ENCODE results near the gene ATXN1L. TPM values are rescaled to one million over a fixed set of nuclear protein-coding genes. Genes with fewer than 3 reads are reported as not detected.

The ATXN1L gene
- total RNA-seq = 10 to 100 TPM; 12.5 to 29.5 (median 26.0) TPM
- polyA plus RNA-seq = 10 to 100 TPM; 12.6 to 26.6 TPM
- long read RNA-seq, donor 1, partial matches to known transcripts = 0 of 2 reads
- long read RNA-seq, donor 1, other reads (novel, unspliced or antisense) = 0 of 2 reads
- long read RNA-seq, donor 2, full-length matches to known transcripts = 9 of 9 reads
- long read RNA-seq, donor 2, partial matches to known transcripts = 0 of 9 reads
- long read RNA-seq, donor 2, other reads (novel, unspliced or antisense) = 0 of 9 reads
- long read RNA-seq, donor 3, full-length matches to known transcripts = 1 of 1 reads
- long read RNA-seq, donor 3, partial matches to known transcripts = 0 of 1 reads
- long read RNA-seq, donor 3, other reads (novel, unspliced or antisense) = 0 of 1 reads

- TF ChIP-seq POLR2A (IDR thresholded peaks at IDR 0.05) = peak; percentile 88
- TF ChIP-seq EP300 (IDR thresholded peaks at IDR 0.05) = no peak
- TF ChIP-seq CTCF (IDR thresholded peaks at IDR 0.05) = peak in 2 of 3 donors; percentile 9 to 27
- WGBS, 3 donors = 0 to 1% (median 1%) methylated on average over 54 to 62 of the region's 62 CpGs
- H3K27me3 ChIP-seq = no peaks in the 10 kb centered on the region
- peak within 1 kb of the TSS; percentile 63 to 67 for H3K27ac ChIP-seq
- DNase-seq = peak; percentile 88 to 95 (median 91)
- H3K36me3 ChIP-seq = no peaks in the 10 kb centered on the region
- peak within 1 kb of the TSS; percentile 83 for H3K4me3 ChIP-seq
- intact Hi-C loops (cut with DNase I) = no loop called here
- H3K9me3 ChIP-seq = no peaks in the 10 kb centered on the region
- H3K4me1 ChIP-seq (ENCODE audit: insufficient read depth) = peaks cover 2% of the 10 kb centered on the region
Measured at GRCh38 chr16:71845639-71846430, at the start of gene ATXN1L. TSS of gene ATXN1L (plus strand) at chr16:71845976. CDS start at chr16:71849741, 3,765 bp downstream.

GRCh38 chr16:71796501-71797097 is 49.2 kb upstream of the ATXN1L start:
- H3K27ac ChIP-seq = no peak overlapping the region
- no peaks in the 10 kb centered on the region for H3K36me3 ChIP-seq
- H3K9me3 ChIP-seq = no peaks in the 10 kb centered on the region
- DNase-seq = no peak
- H3K27me3 ChIP-seq = no peaks in the 10 kb centered on the region
- peaks cover 3% of the 10 kb centered on the region for H3K4me1 ChIP-seq (ENCODE audit: insufficient read depth)
- intact Hi-C loops (cut with DNase I) = no loop called here
- H3K4me3 ChIP-seq = no peak overlapping the region
- TF ChIP-seq CTCF (IDR thresholded peaks at IDR 0.05) = no peak
- no peak for TF ChIP-seq EP300 (IDR thresholded peaks at IDR 0.05)
- no peak for TF ChIP-seq POLR2A (IDR thresholded peaks at IDR 0.05)
- WGBS, 3 donors = 89 to 92% (median 92%) methylated on average over 2 of the region's 2 CpGs

GRCh38 chr16:71803305-71803690 is 42.5 kb upstream of the ATXN1L start:
- no peaks in the 10 kb centered on the region for H3K9me3 ChIP-seq
- no peak overlapping the region for H3K27ac ChIP-seq
- intact Hi-C loops (cut with DNase I) = no loop called here
- 87 to 93% (median 92%) methylated on average over 1 of the region's 1 CpG for WGBS, 3 donors
- H3K4me1 ChIP-seq (ENCODE audit: insufficient read depth) = peaks cover 3% of the 10 kb centered on the region
- TF ChIP-seq POLR2A (IDR thresholded peaks at IDR 0.05) (no peak), EP300 (IDR thresholded peaks at IDR 0.05) (no peak), CTCF (IDR thresholded peaks at IDR 0.05) (no peak)
- no peak overlapping the region for H3K4me3 ChIP-seq
- no peaks in the 10 kb centered on the region for H3K27me3 ChIP-seq
- no peaks in the 10 kb centered on the region for H3K36me3 ChIP-seq
- DNase-seq = no peak

GRCh38 chr16:71807905-71808592 is 37.7 kb upstream of the ATXN1L start:
- Histone ChIP-seq H3K27ac (peak overlapping the region; percentile 92 to 96), H3K4me3 (peak overlapping the region; percentile 81), H3K9me3 (no peaks in the 10 kb centered on the region), H3K36me3 (no peaks in the 10 kb centered on the region), H3K27me3 (no peaks in the 10 kb centered on the region), H3K4me1 (ENCODE audit: insufficient read depth) (peaks cover 3% of the 10 kb centered on the region)
- intact Hi-C loops (cut with DNase I) = no loop called here
- WGBS, 3 donors = 0% methylated on average over 36 to 44 of the region's 44 CpGs
- peak in 1 of 5 donors; percentile 33 for DNase-seq
- TF ChIP-seq POLR2A (IDR thresholded peaks at IDR 0.05) (no peak), EP300 (IDR thresholded peaks at IDR 0.05) (no peak), CTCF (IDR thresholded peaks at IDR 0.05) (no peak)
